T follicular helper cell (primary cell): Measurements from ENCODE around the gene FGR.

Source experiments
- DNase-seq: peaks from one replicate; pipeline ENCODE4 v3.0.0-alpha.2; 2020; ENCODE audit warnings: low read depth

Gene FGR

DNA sequence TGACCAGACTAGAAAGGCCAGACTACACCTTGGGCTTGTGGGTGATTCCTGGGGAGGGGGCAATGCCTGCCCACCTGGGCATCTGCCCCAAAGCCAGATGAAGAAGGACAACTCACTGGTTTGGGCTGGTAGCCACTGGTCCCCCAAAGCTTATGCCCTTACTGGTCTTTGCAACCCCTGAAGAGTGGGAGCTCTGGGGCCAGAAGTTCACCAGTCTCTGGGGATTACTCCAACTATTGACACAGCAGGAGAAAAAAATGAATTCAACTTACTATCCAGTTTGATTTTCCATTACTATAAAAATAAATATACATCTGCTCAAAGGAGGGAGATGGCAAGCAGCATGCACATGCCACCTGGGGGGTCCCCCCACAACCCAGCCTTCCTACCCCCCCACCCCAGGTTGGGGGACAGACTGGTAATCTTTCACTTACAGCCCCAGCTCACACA lies 33.6 kb downstream of the FGR start:
- DNase-seq: no peak

DNA sequence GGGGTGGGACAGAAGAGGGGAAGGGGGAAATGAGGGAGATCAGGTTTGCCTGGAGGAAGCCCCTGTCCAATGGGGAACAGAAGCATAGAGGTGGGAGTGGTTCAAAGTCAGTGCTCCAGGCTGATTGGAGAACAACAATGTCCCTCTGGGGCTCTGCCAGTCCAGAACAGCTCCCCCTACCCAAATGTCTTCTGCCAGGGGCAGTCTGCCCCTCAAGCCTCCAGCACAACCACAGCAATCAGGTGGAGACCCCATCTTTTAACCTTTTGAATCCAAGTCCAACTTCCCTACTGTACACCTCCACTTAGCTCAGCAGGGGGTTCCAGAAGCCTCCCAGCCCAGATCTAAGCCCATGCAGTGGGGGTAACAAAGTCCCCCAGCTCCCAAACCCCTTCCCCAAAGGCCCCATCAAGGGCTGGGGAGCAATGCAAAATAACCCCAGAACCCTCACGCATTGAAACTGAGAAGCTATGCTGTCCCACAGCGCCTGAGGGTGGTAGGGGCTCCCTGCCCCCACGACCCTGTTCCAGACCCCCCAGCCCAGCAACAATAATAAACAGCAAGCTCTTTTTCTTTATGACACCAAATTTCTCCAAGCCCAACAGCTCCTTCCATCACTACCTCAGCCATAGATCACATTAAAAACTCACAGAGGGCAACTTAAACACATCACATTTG lies 34.3 kb downstream of the FGR start:
- no peak for DNase-seq

DNA sequence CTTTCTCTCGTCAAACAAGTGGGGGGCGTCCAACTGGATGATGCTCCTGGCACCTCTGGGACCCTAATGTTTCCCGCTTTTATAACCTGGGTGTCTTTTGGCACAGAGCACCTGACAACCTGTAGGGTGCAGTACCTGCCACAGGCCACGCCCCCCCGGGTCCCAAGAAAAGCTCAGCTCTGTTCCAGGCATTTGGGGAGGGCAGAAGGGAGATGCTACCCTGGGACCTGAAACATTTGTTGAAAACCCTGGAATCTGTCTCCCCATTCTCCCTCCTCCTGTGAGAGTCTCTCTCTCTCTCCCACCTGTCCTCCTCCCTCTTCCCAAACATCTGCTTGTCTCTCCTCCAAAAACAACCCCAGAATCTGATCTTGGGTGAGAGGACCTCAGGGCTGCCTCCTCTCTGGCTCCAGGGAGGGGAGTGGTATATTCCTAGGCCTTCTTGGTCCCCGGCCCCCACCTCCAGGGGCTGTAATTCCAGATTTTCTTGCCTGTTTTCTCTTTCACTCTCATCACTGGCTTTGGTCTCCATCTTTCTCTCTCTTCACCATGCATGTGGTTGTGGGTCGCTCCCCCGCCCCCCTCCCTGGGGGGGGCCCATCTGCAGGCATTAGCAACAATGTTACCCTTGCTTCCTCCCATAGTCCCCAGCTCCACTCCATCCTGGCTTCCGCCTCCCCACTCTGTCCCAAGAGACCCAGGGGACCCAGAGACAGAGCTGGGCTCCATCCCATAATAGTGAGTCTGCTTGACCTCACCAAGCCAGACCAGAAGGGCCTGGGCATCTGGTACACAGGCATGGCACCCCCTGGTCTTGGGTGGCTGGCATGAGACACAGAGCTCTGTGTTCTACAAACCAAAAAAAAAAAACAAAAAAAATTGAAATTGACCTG lies 35.1 kb downstream of the FGR start:
- no peak for DNase-seq

DNA sequence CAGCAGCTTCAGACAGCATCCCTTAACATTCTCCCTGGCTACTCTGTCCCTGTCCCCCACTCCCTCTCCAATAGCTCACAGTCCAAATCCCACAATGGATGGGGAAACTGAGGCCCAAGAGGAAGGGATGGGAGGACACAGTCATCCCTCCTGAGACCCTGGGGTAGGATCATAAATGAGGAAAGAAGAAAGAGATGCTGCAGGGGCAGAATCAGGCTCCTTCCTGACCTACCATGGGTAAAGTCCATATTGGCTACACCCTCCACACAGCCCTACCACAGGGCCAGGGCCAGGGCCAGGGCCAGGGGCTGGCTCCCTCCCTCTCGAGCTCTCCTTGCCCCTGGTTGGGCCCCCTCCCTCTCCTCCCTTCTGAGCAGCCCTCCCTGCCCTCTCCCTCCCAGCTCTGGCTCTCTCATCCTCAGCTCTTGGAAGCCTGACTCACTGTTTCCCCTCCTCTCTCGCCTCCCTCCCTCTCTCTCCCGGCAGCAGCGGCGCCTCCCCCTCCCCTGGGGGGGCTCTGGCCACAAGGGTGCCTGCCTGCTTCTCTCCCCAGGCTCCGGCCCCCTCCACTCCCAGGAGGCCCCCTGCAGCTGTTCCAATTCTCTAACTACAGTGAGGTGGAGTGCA lies 36.0 kb downstream of the FGR start:
- no peak for DNase-seq

DNA sequence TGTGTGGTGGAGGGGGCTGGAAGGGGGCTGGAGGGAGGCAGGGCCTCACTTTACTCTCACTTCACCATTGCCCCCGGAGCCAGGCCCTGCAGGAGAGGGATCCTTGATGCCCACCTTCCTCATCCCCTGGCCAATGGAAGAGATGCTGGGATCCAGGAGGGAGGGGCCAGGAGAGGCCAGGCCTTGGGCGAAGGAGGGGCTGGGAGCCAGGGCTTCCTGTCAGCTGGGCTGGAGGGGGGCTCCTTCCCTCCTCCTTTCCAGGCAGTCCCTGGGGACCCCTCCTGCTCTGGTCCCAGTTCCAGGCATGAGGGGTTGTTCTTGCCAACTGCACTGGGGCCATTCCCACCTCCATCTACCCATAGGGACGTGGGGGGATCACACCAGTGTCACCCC lies 36.7 kb downstream of the FGR start:
- no peak for DNase-seq

DNA sequence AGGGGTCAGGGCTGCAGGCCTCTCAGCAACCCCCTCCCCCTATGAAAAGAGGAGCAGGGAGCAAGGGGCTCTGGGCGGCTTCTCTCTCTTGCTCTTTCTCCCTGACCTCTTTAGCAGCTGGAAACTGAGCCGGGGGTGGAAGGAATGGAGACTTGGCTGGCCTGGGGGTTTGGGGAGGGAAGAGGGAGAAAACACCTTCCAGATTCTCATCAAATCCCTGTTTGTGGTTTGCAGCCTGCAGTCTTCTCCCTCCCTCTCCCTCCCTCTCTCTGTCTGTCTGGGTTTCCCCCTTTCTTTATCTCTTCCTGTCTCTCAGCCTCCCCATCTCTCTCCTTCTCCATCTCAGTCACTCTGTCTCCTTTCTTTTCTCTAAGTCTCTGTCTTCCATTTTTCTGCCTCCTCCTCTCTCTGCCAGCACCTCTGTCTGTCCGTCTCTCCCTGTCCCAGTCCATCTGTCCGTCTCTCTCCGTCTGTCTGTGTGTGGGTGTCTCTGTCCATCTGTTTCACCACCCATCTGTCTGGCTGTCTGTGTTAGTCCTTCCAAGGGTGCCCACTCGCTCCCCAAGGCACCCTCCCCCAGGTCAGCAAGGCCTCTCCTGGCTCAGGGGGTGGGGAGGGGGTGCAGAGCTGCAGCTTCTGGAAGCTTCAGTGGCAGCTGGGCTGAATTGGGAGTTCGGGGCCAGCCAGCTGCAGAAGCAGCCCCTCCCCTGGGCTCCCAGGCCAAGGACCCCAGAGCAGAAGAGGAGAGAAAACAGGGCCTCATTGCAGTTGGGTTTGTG lies 37.3 kb downstream of the FGR start:
- no peak for DNase-seq

DNA sequence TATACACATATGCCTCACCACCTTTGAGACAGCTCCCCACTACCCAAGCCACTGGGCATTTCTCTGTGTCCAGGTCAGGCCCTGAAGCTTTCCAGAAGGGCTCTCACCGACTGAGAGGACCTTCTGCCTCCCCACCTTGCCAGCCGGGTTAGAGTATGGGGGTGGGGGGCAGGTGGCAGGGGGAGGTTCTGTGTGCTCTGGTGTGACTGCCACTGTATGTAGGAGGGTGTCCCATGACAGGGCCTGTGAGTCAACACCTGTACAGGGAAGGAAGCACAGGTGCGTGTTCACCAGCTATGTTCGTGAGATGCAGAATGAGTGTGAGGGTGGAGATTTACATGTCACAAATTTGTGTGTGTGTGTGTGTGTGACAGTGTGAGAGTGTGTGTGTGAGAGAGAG lies 38.0 kb downstream of the FGR start:
- DNase-seq: no peak

DNA sequence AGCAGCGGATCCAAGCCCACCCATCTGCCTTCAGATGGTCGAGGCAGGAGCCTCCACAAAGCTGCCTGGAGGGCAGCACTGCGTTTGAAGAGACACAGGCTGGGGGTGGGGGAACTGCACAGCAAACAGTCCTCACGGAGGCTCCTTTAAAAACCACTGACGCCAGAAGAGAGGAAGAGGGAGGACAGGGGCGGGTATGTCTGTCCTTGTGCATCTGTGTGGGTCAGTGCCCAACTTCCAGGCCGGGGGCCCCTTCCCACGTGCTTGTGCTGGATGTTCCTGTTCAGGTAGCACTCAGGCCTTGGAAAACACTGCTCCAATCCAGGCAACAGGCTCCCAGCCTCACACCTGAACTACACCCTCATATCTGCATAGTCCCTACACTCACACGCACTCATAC lies 38.7 kb downstream of the FGR start:
- DNase-seq: no peak

DNA sequence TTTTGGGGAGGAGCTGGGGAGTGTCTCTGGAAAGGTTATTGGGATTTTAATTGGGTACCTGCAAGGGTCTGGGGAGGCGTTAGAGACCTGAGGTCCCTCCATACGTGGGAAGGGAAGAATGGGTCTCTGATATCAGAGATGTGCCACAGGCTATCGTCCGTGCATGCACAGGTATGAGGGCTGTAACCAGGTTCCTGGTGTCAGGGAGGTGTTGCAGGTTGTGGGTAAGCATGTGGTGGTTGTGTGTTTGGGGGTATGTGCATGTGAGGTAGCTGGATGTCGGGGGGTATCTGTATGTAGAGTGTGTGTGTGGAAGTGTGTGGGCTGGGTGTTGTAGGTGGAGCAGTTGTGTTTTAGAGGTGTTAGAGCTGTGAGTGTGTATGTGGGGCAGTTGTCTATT lies 39.4 kb downstream of the FGR start:
- no peak for DNase-seq

DNA sequence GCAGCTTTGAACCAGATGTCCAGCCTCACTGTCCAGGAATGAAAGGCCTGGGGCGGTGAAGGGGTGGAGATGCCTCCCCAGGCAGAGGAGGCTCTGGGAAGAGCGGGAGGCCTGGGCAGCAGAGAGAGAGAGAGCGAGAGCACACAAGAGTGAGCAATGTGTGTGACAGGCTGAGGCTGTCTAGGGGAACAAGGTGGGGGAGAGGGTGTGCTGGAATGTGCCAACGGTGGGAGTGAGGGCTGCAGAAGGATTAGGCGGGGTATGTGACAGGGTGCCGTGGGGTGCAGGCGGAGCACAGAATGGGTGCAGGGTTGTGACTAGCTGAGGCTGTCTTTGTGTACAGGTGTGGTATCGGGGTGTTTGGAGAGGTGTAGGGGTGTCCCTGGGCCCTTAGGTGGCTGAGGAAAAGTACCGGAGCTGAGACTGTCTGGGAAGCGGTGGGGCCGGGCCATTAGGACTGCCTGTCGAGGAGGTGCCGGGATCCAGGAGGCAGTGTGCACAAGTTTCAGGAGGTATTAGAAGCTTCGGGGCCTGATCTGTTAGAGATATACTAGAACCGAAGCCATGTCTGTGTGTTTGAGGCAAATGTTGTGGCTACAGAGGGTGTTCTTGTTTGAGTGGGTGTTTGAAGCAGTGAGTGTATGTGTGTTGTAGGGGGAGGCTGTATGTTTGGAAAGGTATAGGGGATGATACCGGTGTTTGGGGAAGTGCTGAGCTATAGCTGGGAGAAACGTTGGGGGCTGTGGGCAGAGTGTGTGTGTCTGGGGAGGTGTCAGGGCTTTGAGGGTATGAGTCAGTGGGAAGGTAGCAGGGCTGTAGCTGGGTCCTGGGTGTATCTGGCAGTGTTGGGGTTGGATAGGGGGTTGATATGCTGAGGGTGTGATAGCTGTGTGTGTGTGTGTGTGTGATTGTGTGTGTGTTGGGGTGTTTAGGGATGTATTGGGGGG lies 40.1 kb downstream of the FGR start:
- no peak for DNase-seq

DNA sequence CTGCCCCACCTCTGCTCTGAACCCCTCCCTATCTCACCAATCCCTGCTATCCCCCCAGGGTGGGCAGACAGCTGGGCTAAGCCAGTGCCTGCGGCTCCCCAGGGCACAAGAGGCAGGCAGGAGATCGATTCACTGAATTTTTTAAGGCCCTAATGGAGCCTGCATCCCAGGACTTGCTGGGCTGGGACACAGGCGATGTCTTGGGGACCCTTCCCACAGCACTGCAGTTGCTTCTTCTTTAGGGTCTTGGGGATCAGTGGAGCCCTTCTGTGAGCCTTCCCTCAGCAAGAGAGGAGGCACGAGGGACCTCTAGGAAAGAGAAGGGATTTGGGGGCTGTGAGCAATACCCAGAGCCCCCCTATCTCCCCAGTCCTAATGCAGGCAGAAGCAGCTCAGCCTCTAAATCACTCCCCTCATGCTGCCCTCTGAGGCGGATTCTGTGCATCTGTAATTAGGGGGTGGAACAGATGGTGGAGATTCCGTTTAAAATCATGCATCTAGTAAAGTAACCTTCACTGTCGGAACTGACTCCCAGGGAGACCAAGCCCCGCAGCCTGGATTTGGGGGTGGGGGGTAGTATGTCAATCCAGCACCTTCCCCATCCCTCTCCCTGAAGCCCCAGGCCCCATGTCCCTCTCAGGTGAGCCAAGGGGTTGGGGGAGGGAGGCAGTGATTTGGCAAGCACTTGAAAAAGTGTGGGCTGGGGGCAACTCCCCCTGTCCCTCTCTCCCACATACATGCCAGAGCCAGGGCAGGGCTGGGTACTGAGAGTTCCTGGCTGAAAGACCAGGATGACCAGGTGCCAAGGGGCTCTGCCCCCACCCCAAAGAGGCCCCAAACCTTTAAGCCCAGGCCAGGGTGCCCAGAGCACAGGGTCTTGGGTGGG lies 41.1 kb downstream of the FGR start:
- DNase-seq: no peak

DNA sequence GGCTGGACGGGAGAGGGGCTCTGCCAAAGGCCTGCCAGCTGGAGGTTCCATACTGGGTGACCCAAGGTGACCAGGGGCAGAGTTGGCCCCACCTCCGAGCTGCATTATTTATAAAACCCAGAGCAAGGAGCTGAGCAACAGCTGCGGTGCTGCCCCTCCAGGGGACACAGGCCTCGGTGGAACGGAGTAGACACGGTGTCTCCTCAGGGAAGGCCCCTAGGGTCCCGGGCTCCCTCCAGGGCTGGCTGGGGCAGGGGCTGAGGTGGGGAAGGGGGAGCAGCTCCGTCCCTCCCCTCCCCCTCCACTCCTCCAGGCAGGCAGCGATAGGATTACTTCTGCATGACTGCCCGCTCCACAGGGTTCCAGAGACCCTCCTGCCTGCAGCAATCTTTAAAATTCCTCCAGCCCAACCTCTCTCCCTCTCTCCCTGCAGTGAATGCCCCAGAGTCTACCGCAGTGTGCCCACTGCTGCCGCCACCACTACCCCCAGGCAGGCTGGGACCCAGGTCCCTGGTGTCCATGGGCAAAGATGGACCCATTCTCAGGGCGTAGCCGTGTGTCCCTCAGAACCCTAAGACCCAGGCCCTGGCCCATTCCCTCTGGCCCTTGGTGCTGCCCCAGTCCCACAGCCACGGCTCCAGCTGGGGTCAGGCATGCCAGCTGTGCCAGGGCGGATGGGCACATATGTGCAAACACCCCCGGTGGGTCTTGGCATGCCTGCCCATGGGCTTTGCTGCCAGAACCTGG lies 41.9 kb downstream of the FGR start:
- no peak for DNase-seq

DNA sequence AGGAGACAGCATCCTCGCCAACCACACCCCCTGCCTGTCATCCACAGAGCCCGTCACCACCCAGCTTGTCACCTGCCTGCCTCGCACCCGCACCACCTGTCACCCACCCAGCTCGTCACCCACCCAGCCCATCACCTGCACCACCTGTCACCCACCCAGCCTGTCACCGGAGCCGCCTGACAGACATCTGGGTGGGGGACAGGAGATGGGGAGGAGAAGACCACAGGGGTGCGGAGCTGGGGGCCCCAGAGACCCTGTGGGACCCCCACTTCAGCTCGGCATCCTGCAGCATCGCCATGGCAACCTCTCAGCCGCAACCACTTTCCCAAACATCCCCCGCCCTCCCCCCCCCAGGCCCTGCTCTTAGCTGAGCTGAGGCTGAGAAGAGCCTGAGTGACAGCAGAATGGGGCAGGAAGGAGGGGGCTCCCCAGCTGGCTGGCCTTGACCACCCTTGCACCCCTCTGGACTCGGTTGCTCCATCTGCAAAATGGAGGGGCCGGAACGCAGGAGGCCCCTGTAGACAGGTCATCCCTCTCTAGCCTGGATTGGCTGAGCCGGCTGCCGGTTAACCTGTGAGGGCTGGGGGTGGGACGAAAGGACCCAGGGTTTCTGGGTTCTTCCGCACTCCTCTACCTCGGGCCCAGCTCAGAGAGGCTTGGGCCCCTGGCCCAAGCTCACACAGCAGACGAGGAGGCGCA lies 42.6 kb downstream of the FGR start:
- no peak for DNase-seq

DNA sequence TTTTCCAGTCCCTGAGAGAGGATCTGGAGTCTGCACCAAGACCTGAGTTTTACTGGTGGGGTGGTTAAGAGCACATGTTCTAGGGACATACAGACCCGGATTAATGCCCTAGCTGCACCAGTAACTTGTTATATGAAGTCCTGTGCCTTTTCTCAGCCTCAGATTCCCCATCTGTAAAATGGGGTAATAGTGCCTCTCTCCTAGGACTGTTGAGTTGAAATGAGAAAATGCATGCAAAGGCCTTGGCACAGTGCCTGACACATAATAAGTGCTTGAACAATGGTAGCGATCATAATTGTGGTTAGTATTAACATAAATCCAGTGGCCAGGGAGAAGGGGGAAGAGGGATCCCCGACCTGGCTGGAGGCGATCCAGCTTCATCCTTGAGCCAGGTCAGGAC lies 43.4 kb downstream of the FGR start:
- DNase-seq: no peak

DNA sequence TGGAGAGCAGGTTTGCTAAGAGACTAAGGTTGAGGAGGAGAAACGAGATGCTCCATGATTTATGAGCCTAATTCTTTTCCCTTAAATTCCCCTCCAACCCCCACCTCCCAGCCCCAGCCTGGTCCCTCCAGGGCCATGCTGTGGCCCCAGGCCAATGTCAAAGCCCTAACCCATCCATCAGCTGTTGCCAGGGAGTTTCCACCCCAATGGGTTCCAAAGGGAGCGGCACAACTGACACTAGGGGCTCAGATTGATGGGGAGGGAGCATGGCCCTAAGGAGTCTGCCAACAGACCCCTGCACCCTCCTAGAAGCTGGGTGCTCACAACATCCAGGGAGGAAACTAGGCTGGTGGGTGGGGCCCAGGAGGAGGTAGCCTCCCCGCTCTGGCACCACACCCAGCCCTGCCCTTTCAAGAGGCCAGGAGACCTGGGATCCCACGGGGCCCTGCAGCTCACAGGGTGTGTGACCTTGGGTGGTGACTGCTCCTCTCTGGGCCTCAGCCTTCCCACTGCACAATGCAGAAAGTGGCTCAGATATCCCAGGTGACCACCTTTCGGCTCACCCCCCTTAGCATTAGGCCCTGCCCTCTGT lies 44.0 kb downstream of the FGR start:
- no peak for DNase-seq

DNA sequence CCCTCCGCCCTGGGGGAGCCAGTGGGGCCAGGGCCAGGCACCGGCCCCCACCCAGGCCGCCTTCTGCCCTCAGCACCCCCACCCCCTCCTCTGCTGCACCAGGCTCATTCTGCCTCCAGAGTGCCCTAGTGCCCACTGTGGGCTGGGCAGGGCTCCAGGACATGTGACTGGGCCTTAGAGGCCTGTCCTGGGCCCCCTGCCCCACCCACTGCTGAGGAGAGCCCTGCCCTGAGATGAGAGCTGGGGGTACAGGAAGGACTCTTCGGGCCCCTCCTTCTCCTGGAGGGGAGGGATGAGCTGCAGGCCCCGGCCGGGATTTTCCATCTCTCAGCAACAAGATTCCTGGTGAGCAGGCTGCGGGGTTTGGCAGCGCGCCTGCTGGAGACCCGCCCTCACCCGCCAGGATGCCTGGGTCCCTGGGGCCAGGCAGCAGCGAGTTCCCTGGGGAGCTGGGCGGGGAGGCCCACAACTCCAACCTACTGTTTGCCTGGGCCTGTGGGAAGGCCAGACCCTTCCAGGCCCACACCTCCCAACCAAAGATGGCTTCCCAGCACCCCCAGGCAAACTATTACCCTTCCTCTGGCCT lies 45.1 kb downstream of the FGR start:
- DNase-seq: no peak

DNA sequence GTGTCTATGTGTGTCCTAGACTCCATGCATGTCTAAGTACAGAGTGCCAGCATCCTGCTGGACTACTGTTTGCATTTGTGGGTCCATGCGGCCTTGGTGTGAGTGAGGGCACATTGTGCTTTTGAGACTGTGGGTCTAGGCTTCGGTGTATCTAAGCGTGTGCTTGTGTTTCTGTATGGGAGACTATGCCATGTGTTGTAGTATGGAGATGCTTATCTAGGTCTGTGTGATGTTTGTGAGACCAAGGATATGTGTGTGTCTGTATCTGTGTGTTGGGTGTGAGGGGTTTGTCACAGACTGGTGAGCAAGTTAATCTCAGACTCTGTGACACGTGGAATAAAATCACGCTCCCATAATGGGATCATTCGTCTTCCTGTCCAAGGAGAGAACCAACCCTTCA lies 45.5 kb downstream of the FGR start:
- no peak for DNase-seq
